K562 (cell line): ENCODE measurements around the gene CLPSL1. TPM values are rescaled to one million over a fixed set of nuclear protein-coding genes. Genes with fewer than 3 reads are reported as not detected.

ENCODE experiments used
- CXXC5 ChIP-seq: fragments of 250-450 bp; sonication (Bioruptor Pico); IDR thresholded peaks from 2 replicates; pipeline ENCODE4 v1.8.0; 2022; ENCODE audit warnings: inconsistent platforms, mild to moderate bottlenecking, moderate library complexity
- DDX20 ChIP-seq: fragments of 450-650 bp; IDR thresholded peaks from 2 replicates; pipeline ENCODE4 v1.6.1; 2016; ENCODE audit warnings: missing genetic modification characterization, low read depth, mild to moderate bottlenecking, missing compliant biosample characterization, moderate library complexity
- ELF4 ChIP-seq: fragments of 450-650 bp; formaldehyde crosslinking; IDR thresholded peaks from 2 replicates; pipeline ENCODE4 v1.4.0; 2022; ENCODE audit warnings: missing genetic modification characterization
- MAX ChIP-seq: sonication (generic); formaldehyde crosslinking; IDR thresholded peaks from 2 replicates; pipeline ENCODE4 v1.9.0; 2022; ENCODE audit warnings: mild to moderate bottlenecking, missing genetic modification reagents
- PHF20 ChIP-seq: fragments of 450-650 bp; IDR thresholded peaks from 2 replicates; pipeline ENCODE4 v1.6.1; 2018; ENCODE audit not compliant: partially characterized antibody
- RHOXF2B ChIP-seq: fragments of 250-450 bp; sonication (Bioruptor Pico); conservative IDR thresholded peaks from 2 replicates; pipeline ENCODE4 v1.5.1; 2021
- SIX5 ChIP-seq, 2 experiments: IDR thresholded peaks; 2 replicates each; pipeline ENCODE4 v1.6.1; 2011; ENCODE audit warnings: low read length in 2 of 2, borderline replicate concordance in 1 of 2, low read depth in 1 of 2, mild to moderate bottlenecking in 1 of 2, moderate library complexity in 1 of 2; ENCODE audit not compliant: insufficient read depth in 1 of 2
- TAF1 ChIP-seq: IDR thresholded peaks from 2 replicates; pipeline ENCODE4 v1.6.1; 2011; ENCODE audit warnings: mild to moderate bottlenecking, low read length, moderate library complexity; ENCODE audit not compliant: insufficient read depth, control insufficient read depth, severe bottlenecking; ENCODE audit errors: extremely low read depth
- TGIF2 ChIP-seq: sonication (generic); formaldehyde crosslinking; IDR thresholded peaks from 2 replicates; pipeline ENCODE4 v1.8.1; 2022; ENCODE audit warnings: mild to moderate bottlenecking, missing genetic modification reagents, moderate library complexity
- TRIM28 ChIP-seq: fragments of 450-650 bp; IDR thresholded peaks from 2 replicates; pipeline ENCODE4 v1.6.1; 2017
- XRCC5 ChIP-seq: fragments of 200-400 bp; formaldehyde crosslinking; IDR thresholded peaks from 2 replicates; pipeline ENCODE4 v1.6.1; 2017; ENCODE audit warnings: low read depth, mild to moderate bottlenecking, low read length
- YBX1 ChIP-seq: fragments of 450-650 bp; IDR thresholded peaks from 2 replicates; pipeline ENCODE4 v1.7.1; 2016; ENCODE audit warnings: mild to moderate bottlenecking
- ZBTB26 ChIP-seq: fragments of 450-650 bp; formaldehyde crosslinking; IDR thresholded peaks from 2 replicates; pipeline ENCODE4 v1.4.0; 2022; ENCODE audit warnings: missing genetic modification characterization
- ZBTB33 ChIP-seq: sonication (generic); formaldehyde crosslinking; IDR thresholded peaks from 2 replicates; pipeline ENCODE4 v1.8.1; 2023; ENCODE audit warnings: mild to moderate bottlenecking, missing genetic modification reagents
- ZNF134 ChIP-seq: fragments of 250-450 bp; sonication (Bioruptor Pico); conservative IDR thresholded peaks from 2 replicates; pipeline ENCODE4 v1.4.0; 2020
- ZNF217 ChIP-seq: sonication (generic); formaldehyde crosslinking; IDR thresholded peaks from 2 replicates; pipeline ENCODE4 v1.8.0; 2022; ENCODE audit warnings: mild to moderate bottlenecking, missing genetic modification reagents
- ZNF436 ChIP-seq: fragments of 250-450, 450-650 bp; sonication (Bioruptor Pico); formaldehyde crosslinking; IDR thresholded peaks from 2 replicates; pipeline ENCODE4 v1.7.0; 2020; ENCODE audit warnings: mild to moderate bottlenecking
- polyA plus RNA-seq, 8 experiments: library from polyadenylated mRNA; depleted of rRNA in 4 of 8; stranded (reverse) in 5 of 8; unstranded in 3 of 8; fragments of >200 nt; fragmentation: Nextera tagmentation in 2 of 8; fragmentation: Illumina TruSeq in 1 of 8; extraction: Ambion mirVana in 2 of 8; extraction: Trizol in 1 of 8; gene quantifications; 2 replicates each; pipeline versions ENCODE4 v1.2.1 to v1.2.3, GENCODE V29; 2011 to 2014; ENCODE audit warnings: inconsistent platforms in 1 of 8, missing spikeins in 1 of 8
- total RNA-seq, 7 experiments: library from RNA; depleted of rRNA in 6 of 7; stranded (reverse); fragments of >200 nt in 6 of 7; fragmentation: Illumina TruSeq in 2 of 7; extraction: Trizol in 2 of 7; gene quantifications; 2 replicates each; pipeline versions ENCODE4 v1.2.1 to v1.2.3, GENCODE V29; 2011 to 2021; ENCODE audit warnings: low replicate concordance in 1 of 7
- TF ChIP-seq, protein P1 (sequence below): IDR thresholded peaks from 2 replicates; pipeline ENCODE4 v1.6.1; 2014; ENCODE audit warnings: antibody characterized with exemption
- TF ChIP-seq, protein P2 (sequence below): fragments of 250-450 bp; sonication (Bioruptor Pico); IDR thresholded peaks from 2 replicates; pipeline ENCODE4 v1.5.0; 2020; ENCODE audit warnings: mild to moderate bottlenecking
- TF ChIP-seq, protein P3 (sequence below), 2 experiments: IDR thresholded peaks; 2 replicates each; pipeline ENCODE4 v1.6.1; 2011; ENCODE audit warnings: borderline replicate concordance in 1 of 2, control low read depth in 1 of 2, low read depth in 1 of 2, low read length in 1 of 2, mild to moderate bottlenecking in 1 of 2, mixed read lengths in 1 of 2, moderate library complexity in 1 of 2; ENCODE audit not compliant: insufficient read depth in 1 of 2, insufficient read length in 1 of 2, poor library complexity in 1 of 2, severe bottlenecking in 1 of 2; ENCODE audit errors: extremely low read depth in 1 of 2

The CLPSL1 gene
- total and polyA plus RNA-seq, 9 of the 15 experiments (the other 6 are each of a cell fraction or from before 2014, with no cell fraction given) = not detected

DNA sequence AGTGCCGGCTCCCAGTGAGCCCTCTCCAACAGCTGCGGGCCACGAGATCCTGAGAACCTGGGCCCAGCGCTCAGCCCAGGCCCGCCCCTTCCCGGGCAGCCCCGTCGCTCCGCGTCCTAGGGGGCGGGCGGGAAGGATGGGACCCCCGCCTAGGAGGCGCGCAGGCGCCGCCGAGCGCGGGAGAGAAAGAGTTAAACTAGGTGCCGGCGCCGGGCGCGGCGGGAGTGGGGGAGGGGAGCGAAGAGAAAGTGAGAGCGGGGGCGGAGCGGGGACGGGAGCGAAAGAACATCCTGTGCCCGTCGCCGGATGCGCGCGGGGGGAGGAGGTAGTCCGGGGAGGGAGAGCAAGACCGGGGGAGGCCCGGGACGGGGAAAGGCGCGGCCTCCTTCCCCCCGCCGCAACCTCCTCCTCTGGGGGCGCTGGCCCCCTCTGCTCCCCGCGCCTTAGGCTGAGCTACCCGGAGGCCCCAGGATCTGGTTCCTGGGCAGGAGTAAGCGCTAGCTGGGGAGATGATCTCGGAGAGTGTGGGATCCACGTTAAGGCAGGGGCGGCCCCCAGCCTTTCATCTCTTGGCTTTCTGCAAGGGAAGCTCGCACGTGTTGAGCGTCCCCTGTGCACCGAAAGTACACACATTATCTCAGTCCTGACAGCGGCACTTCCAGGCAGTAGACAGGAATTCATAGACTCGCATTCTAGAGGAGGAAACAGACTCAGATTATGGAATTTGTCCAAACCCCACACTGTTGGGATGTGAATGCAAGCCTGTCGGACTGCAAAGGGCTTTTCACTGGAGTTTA lies 48.9 kb upstream of the CLPSL1 start (continued):
- TF ChIP-seq, protein P1, sequence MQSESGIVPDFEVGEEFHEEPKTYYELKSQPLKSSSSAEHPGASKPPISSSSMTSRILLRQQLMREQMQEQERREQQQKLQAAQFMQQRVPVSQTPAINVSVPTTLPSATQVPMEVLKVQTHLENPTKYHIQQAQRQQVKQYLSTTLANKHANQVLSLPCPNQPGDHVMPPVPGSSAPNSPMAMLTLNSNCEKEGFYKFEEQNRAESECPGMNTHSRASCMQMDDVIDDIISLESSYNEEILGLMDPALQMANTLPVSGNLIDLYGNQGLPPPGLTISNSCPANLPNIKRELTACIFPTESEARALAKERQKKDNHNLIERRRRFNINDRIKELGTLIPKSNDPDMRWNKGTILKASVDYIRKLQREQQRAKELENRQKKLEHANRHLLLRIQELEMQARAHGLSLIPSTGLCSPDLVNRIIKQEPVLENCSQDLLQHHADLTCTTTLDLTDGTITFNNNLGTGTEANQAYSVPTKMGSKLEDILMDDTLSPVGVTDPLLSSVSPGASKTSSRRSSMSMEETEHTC = no peak; the same call in 1 of the 2 replicates
- TF ChIP-seq MAX (CRISPR knock-in tag) = peak; percentile 82
- TF ChIP-seq TGIF2 = peak; percentile 94
- peak; percentile 72 for TF ChIP-seq TAF1
- no peak for TF ChIP-seq TRIM28
- TF ChIP-seq RHOXF2B = no peak
- peak; percentile 94 for TF ChIP-seq CXXC5 (CRISPR knock-in tag)
- TF ChIP-seq ZNF436 = no peak
- no peak for TF ChIP-seq ZBTB26
- TF ChIP-seq ZBTB33 (CRISPR knock-in tag) = no peak
- 0 out of 2 replicates have a peak, but pooled peaks have one; percentile 24 for TF ChIP-seq ZNF134 (CRISPR knock-in tag)
- TF ChIP-seq, protein P2, sequence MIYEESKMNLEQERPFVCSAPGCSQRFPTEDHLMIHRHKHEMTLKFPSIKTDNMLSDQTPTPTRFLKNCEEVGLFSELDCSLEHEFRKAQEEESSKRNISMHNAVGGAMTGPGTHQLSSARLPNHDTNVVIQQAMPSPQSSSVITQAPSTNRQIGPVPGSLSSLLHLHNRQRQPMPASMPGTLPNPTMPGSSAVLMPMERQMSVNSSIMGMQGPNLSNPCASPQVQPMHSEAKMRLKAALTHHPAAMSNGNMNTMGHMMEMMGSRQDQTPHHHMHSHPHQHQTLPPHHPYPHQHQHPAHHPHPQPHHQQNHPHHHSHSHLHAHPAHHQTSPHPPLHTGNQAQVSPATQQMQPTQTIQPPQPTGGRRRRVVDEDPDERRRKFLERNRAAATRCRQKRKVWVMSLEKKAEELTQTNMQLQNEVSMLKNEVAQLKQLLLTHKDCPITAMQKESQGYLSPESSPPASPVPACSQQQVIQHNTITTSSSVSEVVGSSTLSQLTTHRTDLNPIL (CRISPR knock-in tag) = no peak
- no peak for TF ChIP-seq YBX1
- no peak for TF ChIP-seq ZNF217 (CRISPR knock-in tag)
- no peak for TF ChIP-seq ELF4
- no peak for TF ChIP-seq SIX5 (IDR thresholded peaks at IDR 0.05; ENCODE audit: borderline replicate concordance in 1 of 2, insufficient read depth in 1 of 2, low read depth in 1 of 2, low read length in 2 of 2)
- TF ChIP-seq, protein P3, sequence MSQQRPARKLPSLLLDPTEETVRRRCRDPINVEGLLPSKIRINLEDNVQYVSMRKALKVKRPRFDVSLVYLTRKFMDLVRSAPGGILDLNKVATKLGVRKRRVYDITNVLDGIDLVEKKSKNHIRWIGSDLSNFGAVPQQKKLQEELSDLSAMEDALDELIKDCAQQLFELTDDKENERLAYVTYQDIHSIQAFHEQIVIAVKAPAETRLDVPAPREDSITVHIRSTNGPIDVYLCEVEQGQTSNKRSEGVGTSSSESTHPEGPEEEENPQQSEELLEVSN (IDR thresholded peaks at IDR 0.05; ENCODE audit: borderline replicate concordance in 1 of 2, extremely low read depth in 1 of 2, insufficient read depth in 1 of 2, insufficient read length in 1 of 2, low read depth in 1 of 2, low read length in 1 of 2, poor library complexity in 1 of 2, severe bottlenecking in 1 of 2) = peak; percentile 59 to 81
- no peak for TF ChIP-seq DDX20 (tag)
- TF ChIP-seq XRCC5 = peak; percentile 79
- peak; percentile 55 for TF ChIP-seq PHF20
